Measurements from ENCODE around the gene ZNF274. TPM values are rescaled to one million over a fixed set of nuclear protein-coding genes. Genes with fewer than 3 reads are reported as not detected.

ZNF274 gene
- total RNA-seq, 1 donor from 2014 or later = 26.1 TPM

DNA sequence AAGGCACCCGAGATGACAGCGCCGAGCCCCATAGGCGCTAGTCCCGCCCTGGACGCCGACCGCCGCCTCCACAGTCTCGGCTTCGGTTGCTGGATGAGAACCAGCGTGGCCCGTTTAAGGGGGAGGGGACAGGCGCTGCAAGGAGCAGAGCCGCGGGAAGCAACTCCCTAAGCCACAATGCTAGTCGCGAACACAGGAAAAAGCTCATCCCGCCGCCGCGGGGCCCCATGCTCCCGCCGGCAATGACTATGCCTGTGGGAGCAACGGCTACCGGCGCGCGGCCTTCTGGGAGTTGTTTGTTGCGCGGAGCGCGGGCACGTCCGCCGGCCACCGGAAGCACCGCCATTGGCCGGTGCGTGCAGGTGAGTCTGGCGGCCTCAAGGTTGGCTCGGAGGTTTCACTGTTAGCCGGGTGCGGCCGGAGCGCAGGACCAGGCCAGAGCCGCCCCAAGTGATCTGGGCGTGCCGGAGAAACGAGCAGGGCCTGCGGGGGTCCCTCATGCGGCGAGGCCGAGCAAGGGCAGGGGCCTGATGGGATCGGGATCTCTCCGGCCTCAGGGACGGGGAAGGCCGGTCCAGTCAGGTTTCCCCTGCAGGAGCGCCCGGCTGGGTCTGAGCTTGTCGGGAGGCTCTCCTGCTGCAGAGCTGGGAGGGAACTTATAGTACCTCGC, 45.9 kb downstream of the ZNF274 start, which contains the start of gene ZNF544:
Gene ZNF544 (plus strand): TSS at position 330 of the 670 bp plus-strand sequence. CDS start 15,110 bp downstream, outside the sequence.
- peak within 1 kb of the TSS; percentile 91 for H3K4me3 Mint-ChIP-seq (ENCODE audit: low read depth)
- peaks cover 9% of the 10 kb centered on the region for H3K9me3 Mint-ChIP-seq (ENCODE audit: low read depth)
- H3K4me1 Mint-ChIP-seq (ENCODE audit: low read depth) = peaks cover 20% of the 10 kb centered on the region
- peak within 1 kb of the TSS; percentile 99 for H3K27ac Mint-ChIP-seq
- TF ChIP-seq, protein P1, sequence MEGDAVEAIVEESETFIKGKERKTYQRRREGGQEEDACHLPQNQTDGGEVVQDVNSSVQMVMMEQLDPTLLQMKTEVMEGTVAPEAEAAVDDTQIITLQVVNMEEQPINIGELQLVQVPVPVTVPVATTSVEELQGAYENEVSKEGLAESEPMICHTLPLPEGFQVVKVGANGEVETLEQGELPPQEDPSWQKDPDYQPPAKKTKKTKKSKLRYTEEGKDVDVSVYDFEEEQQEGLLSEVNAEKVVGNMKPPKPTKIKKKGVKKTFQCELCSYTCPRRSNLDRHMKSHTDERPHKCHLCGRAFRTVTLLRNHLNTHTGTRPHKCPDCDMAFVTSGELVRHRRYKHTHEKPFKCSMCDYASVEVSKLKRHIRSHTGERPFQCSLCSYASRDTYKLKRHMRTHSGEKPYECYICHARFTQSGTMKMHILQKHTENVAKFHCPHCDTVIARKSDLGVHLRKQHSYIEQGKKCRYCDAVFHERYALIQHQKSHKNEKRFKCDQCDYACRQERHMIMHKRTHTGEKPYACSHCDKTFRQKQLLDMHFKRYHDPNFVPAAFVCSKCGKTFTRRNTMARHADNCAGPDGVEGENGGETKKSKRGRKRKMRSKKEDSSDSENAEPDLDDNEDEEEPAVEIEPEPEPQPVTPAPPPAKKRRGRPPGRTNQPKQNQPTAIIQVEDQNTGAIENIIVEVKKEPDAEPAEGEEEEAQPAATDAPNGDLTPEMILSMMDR (IDR thresholded peaks at IDR 0.05; ENCODE audit: unreplicated experiment) = no peak
- H3K36me3 Mint-ChIP-seq (ENCODE audit: insufficient read depth) = peaks cover 37% of the 10 kb centered on the region
- no peaks in the 10 kb centered on the region for H3K27me3 Mint-ChIP-seq
- peak; percentile 65 for DNase-seq (ENCODE audit: low spot score, unreplicated experiment)

DNA sequence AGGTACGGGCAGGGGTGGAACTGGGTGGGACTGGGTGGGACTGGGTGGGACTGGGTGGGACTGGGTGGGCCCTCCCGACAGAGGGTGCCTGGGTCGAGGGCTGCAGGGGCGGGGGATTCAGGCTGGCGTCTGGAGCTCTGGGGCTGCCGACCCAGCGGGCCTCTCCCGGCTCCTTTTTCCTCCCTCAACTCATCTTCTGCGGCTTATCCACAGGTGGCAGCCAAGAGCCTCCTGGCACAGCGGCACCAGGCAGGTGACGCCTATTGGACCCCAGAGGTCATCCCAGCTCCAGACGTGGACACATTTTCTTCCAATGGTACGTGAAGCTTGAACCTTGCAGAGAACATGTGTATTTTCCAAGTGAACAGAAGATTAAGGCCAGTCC, 46.4 kb downstream of the ZNF274 start:
- Mint-ChIP-seq H3K27ac (peak overlapping the region; percentile 99), H3K36me3 (ENCODE audit: insufficient read depth) (peaks cover 43% of the 10 kb centered on the region), H3K4me1 (ENCODE audit: low read depth) (peaks cover 20% of the 10 kb centered on the region), H3K27me3 (no peaks in the 10 kb centered on the region), H3K9me3 (ENCODE audit: low read depth) (peaks cover 9% of the 10 kb centered on the region), H3K4me3 (ENCODE audit: low read depth) (peak overlapping the region; percentile 91)
- TF ChIP-seq, protein P1 (IDR thresholded peaks at IDR 0.05; ENCODE audit: unreplicated experiment) = peak; percentile 53
- no peak for DNase-seq (ENCODE audit: low spot score, unreplicated experiment)

DNA sequence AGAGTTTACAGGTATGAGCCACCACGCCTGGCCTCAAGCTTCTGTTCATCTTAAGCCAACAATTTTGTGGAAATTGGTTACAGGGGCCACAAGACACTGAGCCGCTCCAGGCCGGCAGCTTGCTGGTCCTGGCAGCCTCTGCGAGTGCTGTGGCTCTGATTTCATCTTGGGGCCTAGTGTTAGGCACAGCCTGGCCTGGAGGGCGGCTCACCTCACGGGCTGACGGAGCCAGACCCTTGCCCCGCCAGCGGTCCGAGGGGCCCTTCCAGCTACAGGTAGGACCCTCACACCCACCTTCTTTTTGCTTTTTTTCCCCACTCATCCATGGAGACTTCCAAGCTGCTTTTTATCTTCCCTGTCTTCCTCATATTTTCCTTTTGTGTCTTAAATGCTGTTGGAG, 54.5 kb downstream of the ZNF274 start:
- Mint-ChIP-seq H3K9me3 (ENCODE audit: low read depth) (peaks cover 12% of the 10 kb centered on the region), H3K4me1 (ENCODE audit: low read depth) (no peaks in the 10 kb centered on the region), H3K4me3 (ENCODE audit: low read depth) (no peak overlapping the region), H3K27me3 (no peaks in the 10 kb centered on the region), H3K36me3 (ENCODE audit: insufficient read depth) (peaks cover 72% of the 10 kb centered on the region), H3K27ac (no peak overlapping the region)
- no peak for DNase-seq (ENCODE audit: low spot score, unreplicated experiment)
- TF ChIP-seq, protein P1 (IDR thresholded peaks at IDR 0.05; ENCODE audit: unreplicated experiment) = no peak

DNA sequence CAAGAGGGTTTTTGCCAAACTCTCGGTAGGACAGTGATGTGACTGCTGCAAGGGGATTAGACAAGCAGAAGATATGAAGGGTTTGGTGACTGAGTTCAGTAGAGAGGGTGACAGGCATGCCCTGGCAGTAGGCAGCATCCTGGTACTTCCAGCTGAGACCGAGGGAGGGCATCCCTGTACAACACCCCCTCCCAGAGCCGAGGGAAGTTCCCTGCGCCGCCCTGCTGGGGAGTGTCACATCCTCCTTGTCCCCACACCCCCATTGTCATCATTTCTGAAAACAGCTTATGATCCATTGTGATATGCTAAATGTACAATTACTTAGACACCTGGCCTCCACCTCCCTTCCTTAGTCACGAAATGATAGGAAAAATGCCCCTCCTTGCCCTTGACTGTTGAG, 60.5 kb downstream of the ZNF274 start:
- Mint-ChIP-seq H3K4me1 (ENCODE audit: low read depth) (no peaks in the 10 kb centered on the region), H3K27ac (no peak overlapping the region), H3K36me3 (ENCODE audit: insufficient read depth) (peaks cover 94% of the 10 kb centered on the region), H3K4me3 (ENCODE audit: low read depth) (no peak overlapping the region), H3K9me3 (ENCODE audit: low read depth) (peaks cover 38% of the 10 kb centered on the region), H3K27me3 (no peaks in the 10 kb centered on the region)
- no peak for DNase-seq (ENCODE audit: low spot score, unreplicated experiment)
- TF ChIP-seq, protein P1 (IDR thresholded peaks at IDR 0.05; ENCODE audit: unreplicated experiment) = no peak

DNA sequence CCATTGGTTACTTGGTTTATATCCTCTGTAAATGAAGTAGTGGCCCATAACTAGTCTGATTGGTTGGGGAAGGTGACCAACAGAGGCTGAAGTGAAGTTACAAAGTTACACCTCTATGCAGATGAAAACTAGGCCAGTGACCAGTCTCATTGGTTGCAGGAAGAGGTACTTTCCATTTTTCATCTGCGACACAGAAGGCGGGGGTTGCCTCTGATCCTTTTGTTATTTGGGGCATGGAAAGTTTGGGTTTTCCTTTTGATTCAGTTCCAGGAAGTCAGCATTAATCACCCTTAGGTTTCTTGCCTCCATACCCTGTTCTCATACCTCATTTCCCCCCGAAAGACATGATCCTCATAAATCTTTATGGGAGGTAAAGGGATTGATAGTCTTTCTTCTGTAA, 66.0 kb downstream of the ZNF274 start:
- Mint-ChIP-seq H3K4me1 (ENCODE audit: low read depth) (no peaks in the 10 kb centered on the region), H3K9me3 (ENCODE audit: low read depth) (peaks cover 46% of the 10 kb centered on the region), H3K27ac (no peak overlapping the region), H3K27me3 (no peaks in the 10 kb centered on the region), H3K36me3 (ENCODE audit: insufficient read depth) (peaks cover 98% of the 10 kb centered on the region), H3K4me3 (ENCODE audit: low read depth) (no peak overlapping the region)
- TF ChIP-seq, protein P1 (IDR thresholded peaks at IDR 0.05; ENCODE audit: unreplicated experiment) = no peak
- no peak for DNase-seq (ENCODE audit: low spot score, unreplicated experiment)
